AG10803 (cell line): Measurements from ENCODE around the gene PCSK7.
A peak's percentile ranks its signal among the peaks of the same experiment; 100 is the strongest.
"Not testable (repeated sequence)": the region's sequence is repeated elsewhere in the genome, so short reads cannot be mapped to it uniquely, and the experiment has no call there.

Experiments
- DNase-seq: peaks from one replicate; pipeline ENCODE4 v3.0.0; 2010; ENCODE audit warnings: low read depth
- H3K4me3 ChIP-seq: 2 replicates; pipeline ENCODE4 v1.5.1; 2011; ENCODE audit warnings: mild to moderate bottlenecking, low read length, control low read depth
- TF ChIP-seq, protein P1 (sequence below): conservative IDR thresholded peaks from 2 replicates; pipeline ENCODE4 v1.5.1; 2011; ENCODE audit warnings: mild to moderate bottlenecking, low read length, control low read depth, inconsistent platforms

PCSK7 gene

DNA sequence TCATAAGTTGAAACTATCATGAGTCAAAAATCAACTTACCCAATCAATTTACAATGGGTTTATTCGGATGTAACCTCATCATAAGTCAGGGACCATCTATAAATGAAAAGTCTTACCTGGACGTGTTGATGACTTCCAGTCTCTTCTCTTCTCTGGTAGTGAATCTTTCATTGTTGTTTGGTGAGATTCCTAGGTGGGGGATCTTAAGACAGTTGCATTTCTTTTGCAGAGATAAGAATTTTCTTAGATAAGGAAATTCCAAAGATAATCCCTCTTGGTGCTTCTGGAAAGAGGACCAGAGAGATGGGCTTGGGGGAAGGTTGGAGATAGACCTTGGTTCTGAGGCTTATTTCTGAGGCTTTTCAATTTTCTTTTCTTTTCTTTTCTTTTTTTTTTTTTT, 38.0 kb upstream of the PCSK7 start:
- H3K4me3 ChIP-seq = no peak overlapping the region
- TF ChIP-seq, protein P1, sequence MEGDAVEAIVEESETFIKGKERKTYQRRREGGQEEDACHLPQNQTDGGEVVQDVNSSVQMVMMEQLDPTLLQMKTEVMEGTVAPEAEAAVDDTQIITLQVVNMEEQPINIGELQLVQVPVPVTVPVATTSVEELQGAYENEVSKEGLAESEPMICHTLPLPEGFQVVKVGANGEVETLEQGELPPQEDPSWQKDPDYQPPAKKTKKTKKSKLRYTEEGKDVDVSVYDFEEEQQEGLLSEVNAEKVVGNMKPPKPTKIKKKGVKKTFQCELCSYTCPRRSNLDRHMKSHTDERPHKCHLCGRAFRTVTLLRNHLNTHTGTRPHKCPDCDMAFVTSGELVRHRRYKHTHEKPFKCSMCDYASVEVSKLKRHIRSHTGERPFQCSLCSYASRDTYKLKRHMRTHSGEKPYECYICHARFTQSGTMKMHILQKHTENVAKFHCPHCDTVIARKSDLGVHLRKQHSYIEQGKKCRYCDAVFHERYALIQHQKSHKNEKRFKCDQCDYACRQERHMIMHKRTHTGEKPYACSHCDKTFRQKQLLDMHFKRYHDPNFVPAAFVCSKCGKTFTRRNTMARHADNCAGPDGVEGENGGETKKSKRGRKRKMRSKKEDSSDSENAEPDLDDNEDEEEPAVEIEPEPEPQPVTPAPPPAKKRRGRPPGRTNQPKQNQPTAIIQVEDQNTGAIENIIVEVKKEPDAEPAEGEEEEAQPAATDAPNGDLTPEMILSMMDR = no peak
- DNase-seq = no peak

DNA sequence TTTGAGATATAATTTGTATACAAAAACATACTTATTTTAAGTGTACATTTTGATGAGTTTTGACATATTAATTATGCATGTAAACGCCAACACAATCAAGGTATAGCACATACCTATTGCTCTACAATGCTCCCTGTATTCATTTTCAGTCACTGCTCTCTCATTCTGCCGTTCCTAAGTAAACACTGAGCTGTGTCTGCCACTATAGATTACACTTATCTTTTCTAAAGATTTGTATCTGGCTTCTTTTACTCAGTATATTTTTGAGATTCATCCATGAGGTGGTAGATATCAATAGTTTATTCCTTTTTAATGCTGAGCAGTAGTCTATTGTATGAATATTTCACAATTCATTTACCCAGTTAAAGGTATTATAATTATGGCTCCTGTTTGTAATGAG, 33.9 kb upstream of the PCSK7 start:
- DNase-seq = no peak
- TF ChIP-seq, protein P1 = no peak
- H3K4me3 ChIP-seq = no peak overlapping the region

DNA sequence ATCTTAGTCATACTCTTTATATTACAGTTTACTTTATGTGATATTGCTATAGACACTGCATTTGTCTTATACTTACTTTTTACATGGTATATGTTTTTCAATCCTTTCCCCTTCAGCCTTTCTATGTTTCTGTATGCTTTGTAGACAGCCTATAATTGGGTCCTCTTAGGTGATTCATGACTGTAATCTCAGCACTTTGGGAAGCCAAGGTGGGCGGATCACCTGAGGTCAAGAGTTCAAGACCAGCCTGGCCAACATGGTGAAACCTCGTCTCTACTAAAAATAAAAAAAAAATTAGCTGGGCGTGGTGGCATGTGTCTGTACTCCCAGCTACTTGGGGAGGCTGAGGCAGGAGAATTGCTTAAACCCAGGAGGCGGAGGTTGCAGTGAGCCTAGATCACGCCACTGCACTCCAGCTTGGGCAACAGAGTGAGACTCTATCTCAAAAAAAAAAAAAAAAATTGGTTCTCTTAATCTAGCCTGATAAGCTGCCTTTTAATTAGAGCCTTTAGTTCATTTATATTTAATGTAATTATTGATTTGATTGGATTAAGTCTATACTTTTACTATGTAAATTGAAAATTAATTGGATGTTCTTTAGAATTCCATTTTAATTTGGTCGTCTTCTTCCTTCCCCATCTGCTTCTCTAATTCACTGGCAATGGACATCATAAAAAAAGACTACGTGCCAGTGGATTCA, 32.9 kb upstream of the PCSK7 start:
- H3K4me3 ChIP-seq, DNase-seq: not testable (repeated sequence)

DNA sequence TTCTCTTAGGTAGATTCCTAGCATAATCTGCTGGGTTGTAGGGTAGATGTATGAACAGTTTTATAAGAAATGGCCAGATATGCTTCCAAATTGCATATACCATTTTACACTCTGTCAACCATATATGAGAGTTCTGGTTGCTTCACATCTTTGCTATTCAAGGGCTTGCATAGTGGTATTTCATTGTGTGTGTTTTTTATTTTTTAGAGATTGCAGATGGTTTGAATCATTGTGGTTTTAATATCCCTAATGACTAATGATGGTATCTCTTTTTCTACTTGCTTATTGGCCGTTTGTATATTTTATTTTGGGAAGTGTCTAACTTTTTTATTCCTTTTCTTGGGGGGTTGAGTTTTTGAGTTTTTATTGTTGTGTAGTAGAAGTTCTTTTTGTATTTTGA, 27.5 kb upstream of the PCSK7 start:
- TF ChIP-seq, protein P1 = no peak
- H3K4me3 ChIP-seq = no peak overlapping the region
- peak; percentile 75 for DNase-seq

DNA sequence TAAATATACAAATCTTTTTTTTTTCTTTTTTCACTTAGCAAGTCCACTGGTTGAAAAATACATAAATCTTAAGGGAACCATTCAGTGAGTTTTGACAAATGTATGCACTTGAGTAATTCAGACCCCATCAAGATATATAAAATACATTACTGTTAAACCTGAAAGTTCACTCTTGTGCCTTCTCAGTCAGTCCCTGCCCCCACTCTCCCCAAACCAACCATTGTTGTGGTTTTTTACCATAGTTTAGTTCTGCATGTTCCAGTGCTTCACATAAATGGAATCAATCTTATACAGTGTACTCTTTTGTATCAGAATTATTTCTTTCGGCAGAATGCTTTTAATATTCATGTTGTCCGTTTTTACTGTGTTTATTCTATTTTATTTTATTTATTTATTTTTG, 26.7 kb upstream of the PCSK7 start:
- no peak overlapping the region for H3K4me3 ChIP-seq
- TF ChIP-seq, protein P1 = no peak
- DNase-seq = no peak

DNA sequence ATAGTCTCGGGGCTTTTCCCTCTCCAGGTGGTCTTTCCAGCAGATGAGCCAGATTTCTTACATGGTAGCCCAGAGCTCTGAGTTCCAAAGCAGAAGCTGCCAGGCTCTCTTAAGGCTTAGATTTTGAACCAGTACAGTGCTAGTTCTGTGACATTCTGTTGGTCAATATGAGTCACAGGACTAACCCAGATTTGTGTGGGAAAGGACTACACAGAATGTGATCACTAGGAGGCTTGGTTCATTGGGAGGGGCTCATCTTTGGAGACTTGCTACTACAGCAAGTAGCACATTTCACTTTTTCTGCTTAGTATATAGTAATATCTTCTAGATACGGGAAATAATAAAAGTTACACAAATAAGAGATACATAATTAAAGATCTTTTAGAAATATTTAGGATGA, 24.7 kb upstream of the PCSK7 start:
- DNase-seq = peak; percentile 35
- TF ChIP-seq, protein P1 = no peak
- H3K4me3 ChIP-seq = no peak overlapping the region

DNA sequence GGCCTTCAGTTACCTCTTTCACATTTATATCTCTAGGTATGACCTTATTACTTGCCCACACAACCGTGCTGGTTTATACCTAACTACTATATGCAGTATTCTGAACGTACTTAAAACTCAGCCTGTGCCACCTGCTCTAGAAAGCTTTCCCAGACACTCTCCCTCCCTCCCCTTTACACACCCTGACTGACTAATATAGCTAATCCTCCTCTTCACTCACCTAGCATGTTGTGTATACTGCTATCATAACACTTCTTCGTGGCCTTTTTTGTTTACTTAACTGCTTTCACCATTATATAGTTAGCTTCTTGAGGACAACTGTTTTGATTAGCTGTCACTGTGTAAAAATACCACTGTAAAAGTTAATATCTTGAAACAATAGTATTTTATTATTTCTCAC, 24.1 kb upstream of the PCSK7 start:
- TF ChIP-seq, protein P1 = no peak
- no peak overlapping the region for H3K4me3 ChIP-seq
- DNase-seq = no peak

DNA sequence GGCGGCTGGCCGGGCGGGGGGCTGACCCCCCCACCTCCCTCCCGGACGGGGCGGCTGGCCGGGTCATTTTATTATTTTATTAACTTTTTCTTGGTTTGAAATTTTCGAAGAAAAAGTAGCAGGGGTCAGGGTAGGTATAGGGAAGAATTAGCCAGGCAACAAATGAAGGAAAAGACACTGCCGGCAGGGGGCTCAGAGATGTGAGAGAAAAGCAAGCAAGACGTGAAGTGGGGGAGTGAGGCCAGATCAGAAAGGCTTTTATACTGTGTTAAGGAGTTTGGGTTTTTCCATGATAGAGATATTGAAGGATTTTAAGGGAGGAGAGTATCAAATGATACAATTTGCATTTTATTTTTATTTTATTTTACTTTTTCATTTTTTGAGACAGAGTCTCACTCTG, 19.6 kb upstream of the PCSK7 start:
- no peak overlapping the region for H3K4me3 ChIP-seq
- TF ChIP-seq, protein P1 = no peak
- no peak for DNase-seq
